ENCODE results near the gene OIP5. TPM values are rescaled to one million over a fixed set of nuclear protein-coding genes. Genes with fewer than 3 reads are reported as not detected.

The OIP5 gene
- total and polyA plus RNA-seq, 2 of the 13 experiments (the other 11 are each of a cell fraction or from before 2014, with no cell fraction given): 10.7 to 38.0 TPM

GRCh38 chr15:41337047-41337446, 4.7 kb upstream of the OIP5 start:
- ChIA-PET POLR2A (interaction anchor here (0.7 kb wide), 1 partner anchor 106 kb away, joined by 3 read pairs; the partner anchor contains the start of gene CHP1), CTCF (ENCODE audit: low intra/inter-chr PET ratio, low total read pairs) (no interaction called here)
- no peak overlapping the region for H3K9ac ChIP-seq (ENCODE audit: insufficient read depth, low read depth, low read length)
- no peaks in the 10 kb centered on the region for H3K9me3 ChIP-seq (ENCODE audit: low read length)
- FAIRE-seq (no peak), DNase-seq (ENCODE audit: low spot score) (no peak), ATAC-seq (no peak)
- peak overlapping the region; percentile 37; the same call in 1 of the 2 replicates for H3K4me2 ChIP-seq (ENCODE audit: low read depth, low read length)
- H3K4me3 ChIP-seq (replicated peaks in 1 of 3; ENCODE audit: insufficient read depth in 1 of 3, low read depth in 2 of 3, low read length in 3 of 3): no peak overlapping the region
- H3K27me3 ChIP-seq (ENCODE audit: control insufficient read depth in 1 of 2, insufficient read depth in 2 of 2, low read length in 2 of 2): no peaks in the 10 kb centered on the region; a peak in 1 of 5 replicates
- H3K79me2 ChIP-seq (ENCODE audit: insufficient read depth, low read length): peaks cover 67% of the 10 kb centered on the region
- intact Hi-C loops (cut with micrococcal nuclease; ENCODE audit: unreplicated experiment) (no loop called here), in situ Hi-C loops (cut with HindIII; ENCODE audit: extremely low pct_ligation_motif_present, low pct_unique_long_range_greater_than_20kb) (no loop called here)
- peaks cover 42% of the 10 kb centered on the region for H3K4me1 ChIP-seq (ENCODE audit: insufficient read depth, low read length)
- H2AFZ ChIP-seq (ENCODE audit: low read length): no peak overlapping the region
- H3K36me3 ChIP-seq (replicated peaks in 1 of 2; ENCODE audit: control insufficient read depth in 1 of 2, insufficient read depth in 2 of 2, low read length in 2 of 2): peaks cover 7 to 32% of the 10 kb centered on the region in 2 experiments
- no TSS peak for BruUV-seq (replicated peaks)
- no peaks in the 10 kb centered on the region for H4K20me1 ChIP-seq (ENCODE audit: insufficient read depth, low read length)
- peak overlapping the region; percentile 48 for H3K27ac ChIP-seq (ENCODE audit: extremely low read length, insufficient read depth, low read length)
- 99% methylated on average over 6 of the region's 6 CpGs for WGBS (ENCODE audit: low lambda C conversion rate)
- TF ChIP-seq KLF12 (CRISPR knock-in tag; IDR thresholded peaks at IDR 0.05; ENCODE audit: borderline replicate concordance) (no peak), ZNF672 (CRISPR knock-in tag; IDR thresholded peaks at IDR 0.05) (no peak), KMT2B (CRISPR knock-in tag; IDR thresholded peaks at IDR 0.05) (no peak), CENPX (CRISPR knock-in tag; IDR thresholded peaks at IDR 0.05) (no peak), TP53 (CRISPR knock-in tag; conservative IDR thresholded peaks at IDR 0.05) (no peak), ZNF121 (CRISPR knock-in tag; IDR thresholded peaks at IDR 0.05) (peak; percentile 75), RELA (CRISPR knock-in tag; IDR thresholded peaks at IDR 0.05) (no peak), NFIB (CRISPR knock-in tag; IDR thresholded peaks at IDR 0.05; ENCODE audit: borderline replicate concordance) (no peak), MBD4 (IDR thresholded peaks at IDR 0.05; ENCODE audit: borderline replicate concordance, low read length) (no peak)

DNA sequence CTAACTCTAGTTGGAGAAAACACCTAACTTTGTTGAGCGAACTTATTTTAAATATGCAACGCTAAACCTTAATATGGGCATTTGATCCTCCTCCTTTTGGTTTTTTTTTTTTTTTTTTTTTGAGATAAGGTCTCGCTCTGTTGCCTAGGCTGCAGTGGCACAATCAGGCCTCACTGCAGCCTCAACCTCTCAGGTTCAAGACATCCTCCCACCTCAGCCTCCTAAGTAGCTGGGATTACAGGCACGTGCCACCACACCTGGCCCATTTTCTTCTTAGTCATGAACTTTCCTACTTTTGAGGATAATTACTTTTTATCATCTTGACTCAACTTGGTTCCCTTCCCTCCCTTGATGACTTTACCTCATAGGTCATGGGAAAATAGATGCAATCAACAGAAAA, 4.2 kb upstream of the OIP5 start:
- no TSS peak for BruUV-seq (replicated peaks)
- FAIRE-seq: no peak
- no peak for DNase-seq (ENCODE audit: low spot score)
- Histone ChIP-seq H2AFZ (ENCODE audit: low read length) (no peak overlapping the region), H3K9ac (ENCODE audit: insufficient read depth, low read depth, low read length) (no peak overlapping the region), H3K79me2 (ENCODE audit: insufficient read depth, low read length) (peaks cover 66% of the 10 kb centered on the region), H3K4me2 (ENCODE audit: low read depth, low read length) (no peak overlapping the region; the same call in 1 of the 2 replicates), H3K36me3 (replicated peaks in 1 of 2; ENCODE audit: control insufficient read depth in 1 of 2, insufficient read depth in 2 of 2, low read length in 2 of 2) (peaks cover 3 to 27% of the 10 kb centered on the region in 2 experiments), H3K9me3 (ENCODE audit: low read length) (no peaks in the 10 kb centered on the region), H3K27ac (ENCODE audit: extremely low read length, insufficient read depth, low read length) (no peak overlapping the region), H4K20me1 (ENCODE audit: insufficient read depth, low read length) (no peaks in the 10 kb centered on the region), H3K27me3 (ENCODE audit: control insufficient read depth in 1 of 2, insufficient read depth in 2 of 2, low read length in 2 of 2) (no peaks in the 10 kb centered on the region; a peak in 1 of 5 replicates), H3K4me1 (ENCODE audit: insufficient read depth, low read length) (peaks cover 42% of the 10 kb centered on the region), H3K4me3 (replicated peaks in 1 of 3; ENCODE audit: insufficient read depth in 1 of 3, low read depth in 2 of 3, low read length in 3 of 3) (no peak overlapping the region)
- ChIA-PET POLR2A (interaction anchor here (0.7 kb wide), 1 partner anchor 105 kb away, joined by 3 read pairs; the partner anchor contains the start of gene CHP1), CTCF (ENCODE audit: low intra/inter-chr PET ratio, low total read pairs) (no interaction called here)
- TF ChIP-seq ZFY (CRISPR knock-in tag; IDR thresholded peaks at IDR 0.05) (no peak), BRCA1 (CRISPR knock-in tag; IDR thresholded peaks at IDR 0.05) (no peak), ZNF414 (CRISPR knock-in tag; IDR thresholded peaks at IDR 0.05) (no peak)
- in situ Hi-C loops (cut with HindIII; ENCODE audit: extremely low pct_ligation_motif_present, low pct_unique_long_range_greater_than_20kb) (no loop called here), intact Hi-C loops (cut with micrococcal nuclease; ENCODE audit: unreplicated experiment) (no loop called here)
- no peak for ATAC-seq
- 94% methylated on average over 4 of the region's 4 CpGs for WGBS (ENCODE audit: low lambda C conversion rate)
